Epithelial cell of esophagus (primary cell): Measurements from ENCODE around the gene CBX3.

Experiments
- DNase-seq: peaks from one replicate; pipeline ENCODE4 v3.0.0; 2010; ENCODE audit warnings: low read depth
- H3K4me3 ChIP-seq: 2 replicates; pipeline ENCODE4 v1.5.1; 2011; ENCODE audit warnings: mild to moderate bottlenecking, low read length, control low read depth
- CTCF ChIP-seq: IDR thresholded peaks from 2 replicates; pipeline ENCODE4 v1.5.1; 2011; ENCODE audit warnings: low read depth, mild to moderate bottlenecking, low read length, control low read depth, inconsistent platforms; ENCODE audit not compliant: insufficient read depth; ENCODE audit errors: missing control alignments

The CBX3 gene

GRCh38 chr7:26186364-26187311, 14.9 kb upstream of the CBX3 start:
- no peak overlapping the region for H3K4me3 ChIP-seq
- no peak for DNase-seq
- no peak for TF ChIP-seq CTCF

GRCh38 chr7:26187380-26188205, 14.0 kb upstream of the CBX3 start:
- TF ChIP-seq CTCF: no peak
- no peak overlapping the region for H3K4me3 ChIP-seq
- no peak for DNase-seq

DNA sequence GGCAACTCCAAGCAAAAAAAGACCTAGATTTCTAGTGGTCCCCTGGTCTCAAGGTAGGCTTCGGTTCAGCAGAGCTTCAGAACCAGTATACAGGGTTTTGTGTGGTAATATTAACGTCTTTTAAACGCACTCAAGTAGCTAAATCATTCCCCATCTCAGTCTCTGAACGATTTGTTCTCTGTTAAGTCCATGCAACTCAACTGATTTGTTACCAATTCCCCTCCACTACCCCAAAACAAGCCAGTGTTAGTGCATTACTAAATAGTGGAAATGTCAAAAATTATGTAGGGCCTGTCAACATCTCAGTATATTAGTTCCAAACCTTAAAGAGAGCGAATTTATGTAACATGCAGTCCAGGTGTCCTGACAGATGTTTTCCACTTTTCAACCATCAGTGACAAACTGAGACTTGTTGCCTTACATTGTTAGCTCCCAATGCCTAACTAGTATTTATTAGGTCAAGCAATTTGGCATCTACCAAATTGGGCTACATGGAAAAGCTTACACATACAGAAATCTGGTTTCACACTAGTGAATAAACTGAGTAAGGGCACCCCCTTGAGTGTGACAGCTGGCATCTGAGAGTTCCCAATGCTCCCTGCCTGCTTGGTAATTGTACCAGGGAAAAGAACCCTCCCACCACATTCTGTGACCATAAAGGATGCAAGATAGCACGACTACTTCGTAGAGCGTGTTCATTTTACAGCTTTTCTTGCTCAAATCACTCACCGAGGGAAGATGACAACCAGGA, 13.2 kb upstream of the CBX3 start:
- H3K4me3 ChIP-seq: no peak overlapping the region
- no peak for TF ChIP-seq CTCF
- DNase-seq: no peak

- H3K4me3 ChIP-seq: no peak overlapping the region
- no peak for DNase-seq
- no peak for TF ChIP-seq CTCF
Measured at GRCh38 chr7:26188957-26189541, 12.5 kb upstream of the CBX3 start.

- TF ChIP-seq CTCF: no peak
- DNase-seq: no peak
- no peak overlapping the region for H3K4me3 ChIP-seq
Measured at GRCh38 chr7:26189697-26190096, 11.8 kb upstream of the CBX3 start.

DNA sequence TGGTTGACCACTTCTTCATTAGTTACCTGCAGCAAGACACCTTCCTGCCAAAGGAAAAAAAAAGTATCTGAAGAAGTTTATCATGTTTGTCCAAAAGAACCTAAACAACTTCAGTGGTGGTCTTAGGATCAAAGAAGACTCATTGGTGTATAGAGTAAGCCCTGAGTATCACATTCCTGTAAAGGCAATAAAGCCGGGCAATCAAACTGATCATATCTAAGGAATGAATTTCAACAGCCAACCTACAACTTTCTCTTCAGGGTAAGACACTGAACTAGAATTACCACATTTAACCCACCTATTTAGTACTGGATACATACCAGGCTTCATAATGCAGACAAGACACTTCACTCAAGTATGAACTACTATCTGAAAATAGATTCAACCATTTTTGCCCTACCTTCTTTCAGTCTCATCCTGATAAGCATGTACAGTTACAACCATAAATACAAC, 11.1 kb upstream of the CBX3 start:
- no peak overlapping the region for H3K4me3 ChIP-seq
- DNase-seq: no peak
- no peak for TF ChIP-seq CTCF
